Inflammatory macrophage (primary cell): ENCODE data around the gene SEC22A.
A peak's percentile ranks its signal among the peaks of the same experiment; 100 is the strongest.

Experiments used
- DNase-seq, 2 donors: peaks; one replicate each; pipeline ENCODE4 v3.0.0-alpha.2; 2020 to 2022

Gene SEC22A

GRCh38 chr3:123289391-123290106 is 87.8 kb downstream of the SEC22A start:
- no peak for DNase-seq

- DNase-seq = no peak
Observed at GRCh38 chr3:123290107-123290930, 88.6 kb downstream of the SEC22A start.

GRCh38 chr3:123290962-123291361 is 89.2 kb downstream of the SEC22A start:
- no peak for DNase-seq

GRCh38 chr3:123291404-123291803 is 89.7 kb downstream of the SEC22A start:
- DNase-seq = no peak

- DNase-seq = no peak
Observed at GRCh38 chr3:123292321-123293310, 90.9 kb downstream of the SEC22A start.

GRCh38 chr3:123294296-123294938 is 92.7 kb downstream of the SEC22A start:
- no peak for DNase-seq

- DNase-seq = no peak
Observed at GRCh38 chr3:123295171-123295900, 93.6 kb downstream of the SEC22A start.

GRCh38 chr3:123295901-123296250 is 94.1 kb downstream of the SEC22A start:
- DNase-seq = no peak

GRCh38 chr3:123296261-123296660 is 94.5 kb downstream of the SEC22A start:
- DNase-seq = no peak

- no peak for DNase-seq
Observed at GRCh38 chr3:123296836-123297626, 95.3 kb downstream of the SEC22A start.

GRCh38 chr3:123297627-123297899 is 95.8 kb downstream of the SEC22A start:
- no peak for DNase-seq

- no peak for DNase-seq
Observed at GRCh38 chr3:123298903-123299302, 97.2 kb downstream of the SEC22A start.

GRCh38 chr3:123299581-123299980 is 97.8 kb downstream of the SEC22A start:
- DNase-seq = no peak

- DNase-seq = no peak
Observed at GRCh38 chr3:123300056-123300455, 98.3 kb downstream of the SEC22A start.

GRCh38 chr3:123300583-123300982 is 98.8 kb downstream of the SEC22A start:
- no peak for DNase-seq

- no peak for DNase-seq
Observed at GRCh38 chr3:123301331-123302184, 99.8 kb downstream of the SEC22A start.

GRCh38 chr3:123302961-123303360 is 101.2 kb downstream of the SEC22A start:
- DNase-seq = no peak

GRCh38 chr3:123303976-123304560 is 102.3 kb downstream of the SEC22A start:
- no peak for DNase-seq

- DNase-seq = peak in 1 of 2 donors; percentile 13
Observed at GRCh38 chr3:123305192-123305591, 103.4 kb downstream of the SEC22A start.

GRCh38 chr3:123307064-123307463 is 105.3 kb downstream of the SEC22A start:
- no peak for DNase-seq
